Esophagus squamous epithelium (tissue), 5 donors: ENCODE measurements around the gene TMCO1. TPM values are rescaled to one million over a fixed set of nuclear protein-coding genes. Genes with fewer than 3 reads are reported as not detected.
"Not testable (repeated sequence)": the region's sequence is repeated elsewhere in the genome, so short reads cannot be mapped to it uniquely, and the experiment has no call there.

Experiments used
- DNase-seq: peaks from one replicate; lab custom pipeline; 2025; lab: John Stamatoyannopoulos, UW
- H3K27ac ChIP-seq, 4 donors: fragments of 200-600 bp; sonication (generic); one replicate each; pipeline ENCODE4 v1.5.1; 2016 to 2019; ENCODE audit warnings: mild to moderate bottlenecking in 1 of 4
- H3K27me3 ChIP-seq, 4 donors: fragments of 200-600 bp; sonication (generic); 1 replicate in 3 of 4; 2 replicates in 1 of 4; pipeline versions ENCODE4 v1.5.1 to v1.6.0; 2017 to 2021; ENCODE audit warnings: antibody characterized with exemption in 1 of 4
- H3K36me3 ChIP-seq, 3 donors: fragments of 200-600 bp; sonication (generic); one replicate each; pipeline ENCODE4 v1.5.1; 2016 to 2019
- H3K4me1 ChIP-seq, 3 donors: fragments of 200-600 bp; sonication (generic); one replicate each; pipeline ENCODE4 v1.5.1; 2017 to 2019
- H3K4me3 ChIP-seq, 4 donors: fragments of 200-600 bp; sonication (generic); 1 replicate in 3 of 4; 2 replicates in 1 of 4; pipeline ENCODE4 v1.5.1; 2016 to 2019; ENCODE audit warnings: mild to moderate bottlenecking in 2 of 4, moderate library complexity in 1 of 4
- H3K9me3 ChIP-seq, 3 donors: fragments of 200-600 bp; sonication (generic); one replicate each; pipeline ENCODE4 v1.5.1; 2016 to 2019
- POLR2A ChIP-seq, 4 donors: fragments of 450-650 bp; IDR thresholded peaks; one replicate each; pipeline ENCODE4 v1.6.1; 2017; ENCODE audit warnings: antibody characterized with exemption in 4 of 4, mild to moderate bottlenecking in 4 of 4, moderate library complexity in 3 of 4
- WGBS, 2 donors: methylation state at CpG; one replicate each; pipeline ENCODE4 v1.1.5; 2018; 5-methylcytosine and 5-hydroxymethylcytosine counted together
- intact Hi-C: fragments of 100-400 bp; cut with DNase I; formaldehyde crosslinking; loops from one replicate; pipeline ENCODE4 v1.15.0; 2022
- total RNA-seq, 4 donors: library from RNA; depleted of rRNA; stranded (reverse); fragments of >200 nt; gene quantifications; one replicate each; pipeline ENCODE4 v1.1.0, GENCODE V29; 2016
- TF ChIP-seq, protein P1 (sequence below), 6 experiments: fragments of 450-650 bp in 4 of 6; fragments of 200-600 bp in 2 of 6; sonication (generic) in 2 of 6; IDR thresholded peaks; one replicate each; pipeline ENCODE4 v1.5.1; 2016 to 2019; ENCODE audit warnings: antibody characterized with exemption in 6 of 6, mild to moderate bottlenecking in 4 of 6, moderate library complexity in 4 of 6
- donor health status: DM: yes; HTN: yes; CAD: no.

TMCO1 gene
- total RNA-seq, result 10 to 100 TPM; 41.4 to 79.1 (median 50.9) TPM

DNA sequence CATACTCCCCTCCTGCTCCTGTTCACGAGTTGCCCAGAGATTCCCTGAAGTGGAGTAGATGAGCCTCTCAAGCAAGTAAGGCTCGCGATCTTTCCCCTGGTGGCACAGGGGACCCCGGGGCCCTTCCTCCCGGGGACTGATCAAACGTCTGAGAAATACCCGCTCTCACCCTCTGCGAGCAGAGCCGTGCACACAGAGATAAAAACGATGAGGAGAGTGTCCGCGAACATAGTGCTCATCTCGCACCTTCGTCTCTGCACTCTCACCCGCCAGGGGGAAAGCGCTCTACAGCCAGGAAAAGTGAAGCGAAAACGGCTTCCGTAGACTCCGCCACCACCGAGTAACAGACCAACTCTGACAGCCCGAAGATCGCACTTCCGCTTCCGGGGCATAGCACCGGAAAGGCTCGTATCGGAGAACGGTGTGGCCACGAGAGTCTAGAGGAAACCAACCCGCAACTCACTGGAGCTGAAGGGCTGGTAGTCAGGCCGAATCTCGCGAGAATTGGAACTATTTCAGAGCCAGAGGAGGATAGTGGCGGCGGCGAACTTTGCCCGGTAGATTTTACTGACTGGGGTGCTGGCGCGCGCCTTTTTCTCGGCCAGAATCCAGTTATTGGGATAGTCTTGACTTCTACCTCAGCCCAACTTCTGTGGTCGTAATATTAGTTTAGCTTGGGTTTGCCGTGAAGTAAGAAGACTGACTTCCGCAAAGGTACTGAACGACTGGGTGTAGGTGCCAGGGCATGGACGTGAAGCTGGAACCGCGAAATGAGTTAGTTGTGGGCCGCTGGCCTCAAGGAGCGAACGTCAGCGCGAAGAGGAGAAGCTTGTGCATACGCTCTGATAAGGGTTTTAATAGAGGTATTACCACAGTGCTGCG lies at the start of gene TMCO1:
Gene TMCO1, minus strand, starts transcription at position 356 of the 882 bp plus-strand sequence. Its CDS starts 117 bp downstream, at position 239.
- Histone ChIP-seq H3K9me3 (no peaks in the 10 kb centered on the region), H3K36me3 (peaks cover 0 to 41% (median 4%) of the 10 kb centered on the region in 3 donors), H3K4me3 (peak within 1 kb of the TSS; percentile 56 to 92 (median 72)), H3K4me1 (peaks cover 15 to 58% (median 17%) of the 10 kb centered on the region in 3 donors), H3K27ac (peak within 1 kb of the TSS; percentile 80 to 93 (median 90)), H3K27me3 (no peaks in the 10 kb centered on the region)
- peak; percentile 85 for DNase-seq
- intact Hi-C loops, result no loop called here
- WGBS, 2 donors, result 0 to 1% methylated on average over 25 to 31 of the region's 56 CpGs
- TF ChIP-seq, protein P1, sequence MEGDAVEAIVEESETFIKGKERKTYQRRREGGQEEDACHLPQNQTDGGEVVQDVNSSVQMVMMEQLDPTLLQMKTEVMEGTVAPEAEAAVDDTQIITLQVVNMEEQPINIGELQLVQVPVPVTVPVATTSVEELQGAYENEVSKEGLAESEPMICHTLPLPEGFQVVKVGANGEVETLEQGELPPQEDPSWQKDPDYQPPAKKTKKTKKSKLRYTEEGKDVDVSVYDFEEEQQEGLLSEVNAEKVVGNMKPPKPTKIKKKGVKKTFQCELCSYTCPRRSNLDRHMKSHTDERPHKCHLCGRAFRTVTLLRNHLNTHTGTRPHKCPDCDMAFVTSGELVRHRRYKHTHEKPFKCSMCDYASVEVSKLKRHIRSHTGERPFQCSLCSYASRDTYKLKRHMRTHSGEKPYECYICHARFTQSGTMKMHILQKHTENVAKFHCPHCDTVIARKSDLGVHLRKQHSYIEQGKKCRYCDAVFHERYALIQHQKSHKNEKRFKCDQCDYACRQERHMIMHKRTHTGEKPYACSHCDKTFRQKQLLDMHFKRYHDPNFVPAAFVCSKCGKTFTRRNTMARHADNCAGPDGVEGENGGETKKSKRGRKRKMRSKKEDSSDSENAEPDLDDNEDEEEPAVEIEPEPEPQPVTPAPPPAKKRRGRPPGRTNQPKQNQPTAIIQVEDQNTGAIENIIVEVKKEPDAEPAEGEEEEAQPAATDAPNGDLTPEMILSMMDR (IDR thresholded peaks at IDR 0.05), result peak in 5 of 6 experiments; percentile 0 to 40 (median 31)
- peak in 2 of 4 donors; percentile 48 to 66 for TF ChIP-seq POLR2A (IDR thresholded peaks at IDR 0.05)

DNA sequence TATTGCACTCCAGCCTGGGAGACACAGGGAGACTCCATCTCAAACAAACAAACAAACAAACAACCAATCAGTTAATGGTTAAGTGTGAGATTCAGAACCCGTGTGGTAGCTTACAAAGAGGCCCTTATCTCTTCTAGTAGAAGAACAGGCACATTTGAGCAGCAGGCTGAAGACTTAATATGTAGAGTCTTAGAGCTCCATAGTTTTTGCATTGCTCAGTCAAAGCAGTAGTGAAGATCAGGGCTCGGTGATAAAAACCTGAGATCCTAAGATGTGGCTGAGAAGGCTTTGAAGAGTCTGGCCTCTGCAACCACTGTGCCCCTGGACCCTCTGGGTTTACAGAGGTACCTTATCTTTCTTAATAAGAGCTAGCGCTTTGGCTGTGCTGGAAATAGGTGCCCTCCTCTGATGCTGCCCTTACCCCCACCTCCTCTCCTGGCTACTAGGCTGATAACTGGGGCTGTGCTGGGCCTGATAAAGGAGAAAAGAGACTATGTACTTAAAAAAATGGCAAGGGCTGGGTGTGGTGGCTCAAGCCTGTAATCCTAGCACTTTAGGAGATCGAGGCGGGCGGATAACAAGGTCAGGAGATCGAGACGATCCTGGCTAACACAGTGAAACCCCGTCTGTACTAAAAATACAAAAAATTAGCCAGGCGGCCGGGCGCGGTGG lies 48.3 kb upstream of the TMCO1 start:
- intact Hi-C loops, result no loop called here
- Histone ChIP-seq H3K4me3 (no peak overlapping the region), H3K27me3 (no peaks in the 10 kb centered on the region), H3K27ac (no peak overlapping the region), H3K36me3 (no peaks in the 10 kb centered on the region), H3K4me1 (no peaks in the 10 kb centered on the region), H3K9me3 (no peaks in the 10 kb centered on the region)
- 69 to 90% methylated on average over 2 to 12 of the region's 13 CpGs for WGBS, 2 donors
- no peak for DNase-seq
- TF ChIP-seq, protein P1 (IDR thresholded peaks at IDR 0.05), result no peak
- no peak for TF ChIP-seq POLR2A (IDR thresholded peaks at IDR 0.05)

DNA sequence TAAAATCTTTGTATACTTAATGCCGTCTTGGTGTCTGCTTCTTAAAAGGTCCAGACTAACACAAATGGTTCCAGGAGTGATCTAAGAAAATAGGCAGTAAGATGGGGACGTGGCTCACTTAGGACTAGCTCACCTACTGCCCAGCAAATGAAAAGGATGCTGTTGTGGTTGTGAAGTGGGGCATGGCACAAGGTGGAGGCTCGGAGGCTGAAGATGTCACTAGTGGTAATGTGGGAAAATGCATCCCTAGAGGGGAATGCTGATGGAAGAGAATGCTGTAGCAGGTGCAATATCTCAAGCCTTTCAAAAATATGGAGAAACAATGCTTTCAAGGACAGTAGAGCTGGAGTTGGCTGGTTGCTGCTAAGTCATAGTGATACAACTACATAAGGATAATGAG lies 47.5 kb upstream of the TMCO1 start:
- intact Hi-C loops, result no loop called here
- 60 to 71% methylated on average over 3 of the region's 3 CpGs for WGBS, 2 donors
- TF ChIP-seq, protein P1 (IDR thresholded peaks at IDR 0.05), result no peak
- no peak for TF ChIP-seq POLR2A (IDR thresholded peaks at IDR 0.05)
- H3K4me1 ChIP-seq, result no peaks in the 10 kb centered on the region
- no peaks in the 10 kb centered on the region for H3K9me3 ChIP-seq
- H3K36me3 ChIP-seq, result no peaks in the 10 kb centered on the region
- no peak overlapping the region for H3K27ac ChIP-seq
- no peaks in the 10 kb centered on the region for H3K27me3 ChIP-seq
- H3K4me3 ChIP-seq, result no peak overlapping the region
- DNase-seq, result no peak

DNA sequence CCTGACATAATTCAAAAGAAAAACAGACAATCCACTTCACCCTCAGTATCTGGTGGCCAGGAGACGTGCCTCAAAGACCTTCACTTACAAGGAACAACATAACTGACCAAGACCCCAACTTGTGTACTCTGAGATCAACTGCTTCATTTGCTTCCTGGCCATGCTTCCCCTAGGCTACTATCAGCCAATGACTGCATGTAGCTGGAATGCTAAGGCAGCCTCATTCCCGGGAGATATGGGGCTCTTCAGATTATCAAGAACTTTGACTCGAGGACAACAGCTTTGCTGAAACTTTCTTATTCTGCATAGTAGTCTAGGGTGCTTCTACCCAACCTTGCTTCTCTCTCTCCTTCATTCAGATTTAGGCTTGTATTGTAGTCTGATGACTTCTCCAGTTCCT lies 47.1 kb upstream of the TMCO1 start:
- no peak for DNase-seq
- H3K36me3 ChIP-seq, result no peaks in the 10 kb centered on the region
- TF ChIP-seq POLR2A (IDR thresholded peaks at IDR 0.05), result no peak
- TF ChIP-seq, protein P1 (IDR thresholded peaks at IDR 0.05), result no peak

GRCh38 chr1:165807613-165808012 lies 38.9 kb upstream of the TMCO1 start:
- Histone ChIP-seq H3K36me3 (no peaks in the 10 kb centered on the region), H3K27ac (no peak overlapping the region), H3K4me3 (no peak overlapping the region), H3K4me1 (no peaks in the 10 kb centered on the region), H3K27me3 (no peaks in the 10 kb centered on the region), H3K9me3 (no peaks in the 10 kb centered on the region)
- no peak for TF ChIP-seq POLR2A (IDR thresholded peaks at IDR 0.05)
- TF ChIP-seq, protein P1 (IDR thresholded peaks at IDR 0.05), result no peak
- no peak for DNase-seq
- intact Hi-C loops, result no loop called here

More for the DNA sequence above, 47.1 kb upstream of the TMCO1 start:
- no peaks in the 10 kb centered on the region for H3K9me3 ChIP-seq
- WGBS, 2 donors, result 44 to 48% methylated on average over 3 of the region's 3 CpGs
- H3K27me3 ChIP-seq, result no peaks in the 10 kb centered on the region
- no peak overlapping the region for H3K27ac ChIP-seq
- intact Hi-C loops, result no loop called here
- no peaks in the 10 kb centered on the region for H3K4me1 ChIP-seq
- H3K4me3 ChIP-seq, result no peak overlapping the region

- not testable (repeated sequence) for H3K9me3 ChIP-seq, H3K27ac ChIP-seq
Measured at GRCh38 chr1:165804513-165804912, 35.8 kb upstream of the TMCO1 start.

More at GRCh38 chr1:165804513-165804912, 35.8 kb upstream of the TMCO1 start:
- DNase-seq, H3K36me3 ChIP-seq, H3K4me1 ChIP-seq, H3K4me3 ChIP-seq, H3K27me3 ChIP-seq, intact Hi-C loops: not testable (repeated sequence)
- 75 to 79% methylated on average over 1 of the region's 1 CpG for WGBS, 2 donors
